NCI-H82 (cell line): ENCODE results near the gene CCDC27.

ENCODE experiments used
- DNase-seq: peaks from one replicate; lab custom pipeline; 2025; lab: John Stamatoyannopoulos, UW

Gene CCDC27

DNA sequence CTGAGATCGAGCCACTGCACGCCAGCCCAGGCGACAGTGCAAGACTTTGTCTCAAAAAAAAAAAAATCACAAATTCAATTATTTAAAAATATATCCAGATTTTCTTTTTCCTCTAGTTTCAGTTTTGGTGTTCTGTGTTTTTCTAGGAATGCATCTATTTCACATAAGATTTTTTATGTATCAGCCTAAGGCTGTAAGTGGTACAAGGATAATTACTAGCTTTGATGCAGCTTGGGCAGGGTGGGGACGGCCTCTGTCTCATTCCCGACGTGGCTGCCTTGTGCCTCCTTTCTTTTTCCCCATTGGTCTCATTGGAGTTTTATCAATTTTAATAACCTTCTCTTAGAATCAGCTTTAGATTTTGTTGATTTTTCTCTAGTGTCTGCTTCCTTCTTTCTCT, 6.9 kb downstream of the CCDC27 start:
- no peak for DNase-seq

DNA sequence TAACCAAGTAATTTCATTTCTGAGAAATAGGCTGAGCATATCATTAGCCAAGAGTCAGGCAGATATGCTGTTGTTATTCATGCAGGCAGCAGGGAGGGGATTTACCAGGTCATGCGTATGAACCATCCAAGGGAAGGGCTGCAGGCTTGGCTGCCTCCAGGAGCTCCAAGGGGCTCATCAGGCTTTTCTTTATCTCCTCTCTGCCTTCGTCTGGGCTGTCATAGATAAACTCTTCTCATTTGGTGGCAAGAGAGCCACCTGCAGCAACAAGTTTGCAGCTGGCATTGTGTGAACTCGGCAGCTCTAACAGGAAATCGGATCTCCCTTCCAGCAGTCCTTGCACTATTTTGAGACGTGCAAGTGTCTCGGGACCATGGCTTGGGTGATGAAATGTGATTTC, 7.5 kb downstream of the CCDC27 start:
- no peak for DNase-seq

DNA sequence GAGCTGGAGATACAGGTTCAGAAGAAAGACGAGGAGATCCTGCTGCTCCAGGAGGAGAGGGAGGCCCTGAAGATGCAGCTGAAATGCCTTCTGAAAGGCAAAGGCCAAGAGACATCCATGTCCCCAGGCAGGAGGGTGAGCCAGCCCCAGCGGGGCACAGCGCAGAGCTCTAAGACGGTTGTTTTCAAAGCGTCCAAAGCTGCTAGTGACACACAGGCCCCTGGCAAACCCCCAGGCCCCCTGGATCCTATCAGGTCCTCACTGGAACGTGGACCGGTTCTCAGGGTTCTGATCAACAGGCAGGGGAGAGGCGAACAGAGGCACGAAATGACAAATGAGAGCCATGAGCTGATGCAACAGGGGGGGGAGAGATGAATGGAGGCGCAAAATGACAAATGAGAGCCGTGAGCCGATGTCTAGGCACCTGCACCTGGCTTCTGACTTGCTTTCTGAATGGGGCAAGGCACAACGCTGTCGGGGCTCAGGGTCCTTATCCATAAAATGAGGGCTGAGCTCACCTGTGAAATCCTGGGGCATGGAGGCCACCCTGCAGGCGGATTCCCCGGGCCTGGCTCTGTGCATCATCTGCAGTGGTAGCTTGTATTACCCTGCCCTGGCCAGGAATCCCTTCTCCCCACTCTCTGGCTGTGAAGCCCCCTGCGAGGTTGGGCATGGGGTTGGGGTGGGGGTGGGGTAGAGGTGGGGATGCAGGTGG, 9.2 kb downstream of the CCDC27 start:
- DNase-seq, result no peak

DNA sequence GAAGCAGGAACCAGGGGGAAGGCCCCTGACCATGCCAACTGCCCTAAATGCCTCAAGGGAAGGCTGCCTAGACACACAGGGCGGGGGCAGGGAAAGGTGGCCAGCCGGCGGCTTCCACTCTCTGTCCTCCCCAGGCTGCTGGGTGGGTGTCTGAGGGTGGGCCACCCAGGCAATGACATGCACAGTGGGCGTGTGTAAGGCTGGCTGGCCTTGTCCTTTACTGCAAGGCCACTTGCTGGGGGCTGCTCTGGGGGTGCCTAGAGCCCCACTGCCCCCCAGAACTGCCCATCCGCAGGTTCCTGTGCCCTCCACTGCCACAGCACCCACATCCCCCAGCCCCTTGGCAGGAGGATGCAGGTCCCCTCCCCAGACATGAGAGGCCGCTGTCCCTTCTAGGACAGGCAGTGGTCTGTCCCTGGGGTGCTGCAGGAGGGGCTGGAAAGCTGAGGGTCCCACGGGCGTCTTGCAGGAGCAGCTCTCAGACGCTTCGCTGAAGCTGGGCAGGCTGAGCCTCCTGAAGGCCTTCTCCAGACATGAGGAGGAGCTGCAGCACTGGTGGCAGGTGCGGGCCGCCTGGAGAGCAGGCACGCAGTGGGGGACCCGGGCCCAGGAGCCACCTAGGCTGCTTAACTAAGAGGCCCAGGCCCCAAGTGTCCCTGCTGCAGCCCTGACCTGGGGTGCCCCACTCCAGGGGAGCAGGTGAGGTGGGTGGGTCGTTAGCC, 10.1 kb downstream of the CCDC27 start:
- no peak for DNase-seq

DNA sequence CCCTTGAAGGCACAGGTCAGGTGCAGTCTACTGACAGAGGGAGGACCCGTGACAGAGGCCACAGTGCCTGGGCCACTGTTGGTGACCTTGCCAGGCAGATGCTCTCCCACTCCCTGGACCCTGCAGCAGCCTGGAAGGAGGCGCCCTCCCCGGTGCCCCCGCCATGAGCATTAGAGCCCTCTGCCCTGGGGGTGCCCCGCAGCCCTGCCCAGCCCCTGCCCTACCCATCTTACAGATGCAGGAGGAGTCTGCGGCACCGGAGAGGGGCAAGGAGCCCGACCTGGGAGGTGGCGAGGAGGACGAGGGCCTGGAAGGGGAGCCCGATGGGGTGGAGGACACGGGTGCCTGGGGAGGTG, 10.6 kb downstream of the CCDC27 start:
- DNase-seq, result no peak

DNA sequence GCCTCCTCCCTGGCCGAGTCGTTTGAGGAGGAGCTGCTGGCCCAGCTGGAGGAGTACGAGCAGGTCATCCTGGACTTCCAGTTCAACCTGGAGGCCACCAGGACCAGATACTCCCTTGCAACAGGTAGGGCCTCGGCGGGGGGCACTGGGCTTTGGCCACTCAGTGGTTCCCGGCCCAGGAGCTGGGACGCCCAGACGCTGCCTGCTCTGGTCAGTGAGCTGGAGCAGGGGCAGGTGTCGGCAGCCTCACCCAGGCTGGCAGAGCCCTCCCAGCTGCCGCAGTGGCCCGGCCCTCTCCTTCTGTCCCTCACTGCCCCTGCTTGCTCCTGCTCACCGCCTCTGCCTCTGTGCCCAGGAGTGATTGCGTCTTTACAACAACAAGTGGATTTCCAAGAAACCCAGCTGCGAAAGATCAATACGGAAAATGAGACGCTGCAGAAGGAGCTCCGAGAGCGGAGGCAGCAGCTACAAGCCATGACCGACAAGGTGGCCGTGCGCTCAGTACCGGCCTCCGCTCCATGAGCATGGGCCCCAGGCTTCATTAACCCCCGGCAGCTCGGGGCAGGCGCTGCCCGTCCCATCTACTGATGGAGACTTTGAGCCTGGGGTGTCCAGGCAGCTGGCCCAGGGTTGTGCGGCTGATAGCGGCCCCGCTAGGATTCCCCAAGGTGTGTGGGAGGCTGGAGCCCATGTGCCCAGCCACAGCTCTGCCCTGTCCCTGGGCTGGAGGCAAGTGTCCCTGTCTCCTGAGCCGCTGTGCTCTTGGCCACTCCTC, 11.3 kb downstream of the CCDC27 start:
- no peak for DNase-seq

DNA sequence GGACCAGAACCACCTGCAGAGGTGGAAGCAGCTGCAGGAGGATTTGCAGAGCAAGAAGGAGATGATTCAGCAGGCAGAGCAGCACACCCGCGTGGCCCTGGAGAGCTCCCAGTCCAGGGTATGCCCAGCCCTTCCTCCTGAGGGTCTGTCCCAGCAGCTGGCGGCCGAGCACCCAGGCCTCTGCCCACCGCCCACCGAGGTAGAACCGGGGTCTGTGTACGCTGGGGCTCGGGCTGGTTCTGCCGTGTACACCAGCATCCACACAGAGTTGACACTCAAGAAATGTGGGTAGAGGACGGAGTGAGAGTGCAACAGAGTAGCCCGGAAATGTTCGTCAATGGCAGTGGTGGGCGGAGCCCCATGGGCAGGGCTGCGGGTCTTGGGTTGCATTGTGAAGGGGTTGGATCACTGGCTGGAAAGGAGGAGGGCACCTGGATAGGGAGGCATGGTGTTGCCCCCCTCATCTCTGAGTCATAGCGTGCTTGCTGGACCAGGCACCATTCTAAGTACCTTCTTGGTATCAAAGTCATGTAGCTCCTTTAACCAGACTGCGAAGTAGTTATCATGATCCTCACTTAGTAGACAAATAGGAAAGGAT, 15.2 kb downstream of the CCDC27 start:
- DNase-seq, result no peak

DNA sequence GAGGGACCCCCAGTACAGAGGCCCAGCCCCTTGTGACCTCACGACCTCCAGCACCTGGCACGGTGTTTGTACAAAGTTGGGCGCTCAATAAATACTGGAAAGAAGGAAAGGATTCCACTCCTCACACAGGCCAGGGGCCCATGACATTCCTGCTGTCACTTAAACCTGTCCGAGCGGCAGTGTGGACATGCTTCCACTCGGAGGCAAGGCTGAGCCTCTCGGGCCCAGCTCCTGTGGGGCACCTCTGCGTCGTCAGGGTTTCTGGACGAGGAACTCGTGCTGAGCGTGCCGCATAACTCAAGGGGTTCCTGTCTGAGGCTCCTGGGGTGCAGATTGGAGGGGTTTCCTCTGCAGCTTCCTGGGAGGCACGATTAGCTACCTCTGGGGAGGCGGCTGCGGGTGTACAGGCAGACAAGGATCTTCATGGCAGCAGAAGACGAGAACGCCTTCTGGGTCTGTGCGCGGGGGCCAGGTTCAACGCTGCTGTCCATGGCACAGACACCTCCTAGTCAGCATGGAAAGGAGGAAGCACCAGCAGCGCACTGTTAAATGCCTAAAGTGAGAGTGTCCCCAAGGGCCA, 16.7 kb downstream of the CCDC27 start:
- no peak for DNase-seq

DNA sequence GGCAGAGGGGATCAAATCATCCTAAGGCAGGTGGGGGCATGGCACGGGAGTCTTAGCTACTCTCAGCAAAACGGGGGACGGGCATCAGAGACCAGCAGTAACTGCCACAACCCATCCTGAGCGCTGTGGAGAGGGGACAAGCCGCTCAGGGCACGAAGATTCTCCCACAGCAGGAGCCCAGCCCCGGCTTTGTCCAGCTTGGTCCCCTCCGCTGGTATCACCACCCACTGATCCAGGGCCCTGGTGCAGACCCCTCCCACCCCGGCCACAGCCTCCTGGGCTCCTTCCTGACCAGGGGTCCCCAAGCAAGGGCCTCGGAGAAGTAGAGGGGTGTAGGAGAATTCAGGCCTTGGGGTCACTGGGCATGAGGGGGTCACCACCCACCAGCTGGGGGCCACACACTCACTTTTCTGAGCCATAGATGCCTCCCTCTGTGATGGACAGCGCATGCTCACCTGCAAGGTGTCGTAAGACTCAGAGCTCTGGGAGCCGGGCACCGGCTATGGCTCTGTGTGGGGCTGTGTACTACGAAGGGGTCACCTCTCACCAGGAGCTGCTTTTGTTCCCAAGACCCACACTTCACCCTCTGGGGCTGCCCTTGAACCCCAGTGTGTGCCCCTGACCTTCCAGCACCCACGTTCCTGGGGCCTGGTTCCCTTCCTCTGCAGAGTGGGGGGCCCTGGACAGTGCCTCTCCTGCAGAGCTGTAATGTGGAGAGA, 18.0 kb downstream of the CCDC27 start:
- no peak for DNase-seq

DNA sequence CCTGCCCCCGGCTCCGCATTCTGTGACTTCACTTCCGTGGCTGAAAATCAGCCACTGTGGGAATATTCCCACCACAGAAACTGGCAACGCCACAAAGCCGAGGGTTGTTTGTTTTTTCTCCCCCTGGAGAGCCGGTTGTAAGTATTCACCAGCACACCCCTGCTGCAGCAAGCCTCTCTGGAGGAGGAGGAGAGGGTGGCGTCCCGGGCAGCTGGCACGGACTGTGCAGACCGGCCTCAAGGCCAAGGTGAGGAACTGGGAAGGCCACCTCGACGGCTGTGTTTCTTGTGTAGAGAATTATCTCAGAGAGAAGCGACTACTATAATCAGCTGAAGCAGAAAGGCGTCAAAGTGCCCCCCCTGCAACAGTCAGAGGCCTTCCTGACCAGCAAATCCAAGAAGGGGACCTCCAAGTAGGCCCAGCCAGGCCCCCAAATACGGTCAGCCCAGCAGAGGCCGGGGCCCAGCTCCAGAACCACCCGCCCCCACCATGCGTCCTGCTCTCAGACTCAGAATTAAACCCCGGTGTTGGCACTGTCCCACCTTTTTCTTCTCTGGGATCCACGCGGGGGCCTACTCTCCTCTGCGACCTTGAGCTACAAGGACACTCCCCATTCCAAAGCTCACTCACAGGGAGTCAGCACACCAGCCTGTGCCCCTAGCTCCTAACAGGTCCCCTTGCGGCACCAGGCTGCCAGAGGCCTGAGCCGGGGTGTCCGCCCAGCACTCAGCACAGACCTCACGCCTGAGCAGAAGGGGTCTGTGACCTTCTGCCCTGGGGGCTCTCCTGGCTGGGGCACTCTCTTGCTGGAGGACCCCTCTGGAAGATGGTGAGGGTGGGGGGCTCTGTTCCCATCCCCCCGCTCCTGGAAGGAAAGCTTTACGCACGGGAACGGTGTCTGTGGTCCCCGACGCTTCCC, 19.1 kb downstream of the CCDC27 start:
- DNase-seq, result no peak

DNA sequence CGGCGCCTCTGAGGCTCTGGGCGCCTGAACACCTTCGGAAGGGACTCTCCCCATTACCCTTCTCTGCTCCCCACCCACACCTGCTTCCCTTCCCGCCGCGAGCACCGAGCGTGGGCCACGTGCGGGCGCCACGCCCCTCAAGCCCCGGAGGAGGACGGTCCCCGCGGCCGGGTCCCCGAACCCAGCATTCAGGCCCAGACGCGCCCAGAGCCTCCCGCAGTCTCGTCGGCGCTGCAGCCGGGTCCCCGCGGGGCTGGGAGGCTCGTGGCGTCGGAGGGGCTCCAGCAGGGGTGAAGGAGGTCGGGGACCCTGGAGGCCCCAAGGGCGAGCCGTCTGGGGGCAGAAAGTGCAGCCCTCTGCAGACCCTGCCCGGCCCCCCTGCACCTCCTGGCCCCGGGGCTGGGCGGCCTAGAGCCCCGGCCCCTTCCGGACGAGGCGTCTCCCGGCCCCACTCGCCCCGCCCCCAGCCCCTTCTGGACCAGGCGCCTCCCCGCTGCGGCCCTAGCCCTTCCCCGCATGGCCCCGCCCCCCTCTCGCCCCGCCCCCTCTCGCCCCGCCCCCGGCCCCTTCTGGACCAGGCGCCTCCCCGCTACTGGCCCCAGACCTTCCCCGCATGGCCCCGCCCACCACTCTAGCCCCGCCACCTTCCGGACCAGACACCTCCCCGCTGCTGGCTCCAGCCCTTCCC, 19.9 kb downstream of the CCDC27 start:
- peak; percentile 96 for DNase-seq

DNA sequence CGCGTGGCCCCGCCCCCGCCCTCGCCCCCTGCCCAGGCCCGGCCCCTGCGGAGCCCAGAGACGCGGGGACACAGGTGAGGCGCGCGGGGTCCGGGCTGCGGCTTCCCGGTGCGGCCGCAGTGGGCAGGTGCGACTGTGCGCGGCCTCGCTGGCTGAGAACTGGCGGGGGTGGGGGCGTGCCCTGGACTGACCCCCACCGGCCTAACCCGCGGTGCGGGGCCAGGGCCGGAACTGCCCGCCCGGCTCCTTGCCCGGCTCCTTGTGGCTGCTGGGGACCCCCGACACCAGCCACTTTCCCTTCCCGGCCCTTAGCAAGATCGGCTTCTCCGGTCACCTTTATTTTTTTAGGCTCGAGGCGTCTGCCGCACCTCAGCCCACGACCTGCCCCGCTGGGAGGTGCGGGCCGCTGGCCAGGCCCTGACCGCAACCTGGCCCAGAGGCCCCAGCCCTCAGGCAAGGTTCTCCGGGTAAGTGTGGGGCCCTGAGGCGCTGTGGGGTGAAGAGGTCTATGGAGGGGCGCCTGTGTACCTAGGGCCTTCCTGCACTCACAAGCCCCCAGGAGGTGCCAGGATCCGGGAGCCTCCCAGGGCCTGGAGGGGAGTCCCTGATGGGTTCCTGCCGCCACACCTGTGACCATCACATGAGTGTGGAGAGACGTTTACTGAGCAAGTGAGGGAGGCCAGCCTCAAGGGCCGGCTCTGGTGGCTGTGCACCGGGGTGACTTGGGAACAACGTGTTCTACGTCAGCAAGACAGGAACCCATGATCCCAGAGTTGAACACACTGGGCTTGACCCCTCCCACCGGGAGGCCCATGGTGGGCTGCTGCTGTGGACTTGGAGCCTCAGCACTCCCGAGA, 20.7 kb downstream of the CCDC27 start, which contains the start of gene SMIM1:
TSS of gene SMIM1 (plus strand) at position 35 of the 857 bp plus-strand sequence. CDS start 2,625 bp downstream, outside the sequence.
- peak; percentile 32 for DNase-seq

DNA sequence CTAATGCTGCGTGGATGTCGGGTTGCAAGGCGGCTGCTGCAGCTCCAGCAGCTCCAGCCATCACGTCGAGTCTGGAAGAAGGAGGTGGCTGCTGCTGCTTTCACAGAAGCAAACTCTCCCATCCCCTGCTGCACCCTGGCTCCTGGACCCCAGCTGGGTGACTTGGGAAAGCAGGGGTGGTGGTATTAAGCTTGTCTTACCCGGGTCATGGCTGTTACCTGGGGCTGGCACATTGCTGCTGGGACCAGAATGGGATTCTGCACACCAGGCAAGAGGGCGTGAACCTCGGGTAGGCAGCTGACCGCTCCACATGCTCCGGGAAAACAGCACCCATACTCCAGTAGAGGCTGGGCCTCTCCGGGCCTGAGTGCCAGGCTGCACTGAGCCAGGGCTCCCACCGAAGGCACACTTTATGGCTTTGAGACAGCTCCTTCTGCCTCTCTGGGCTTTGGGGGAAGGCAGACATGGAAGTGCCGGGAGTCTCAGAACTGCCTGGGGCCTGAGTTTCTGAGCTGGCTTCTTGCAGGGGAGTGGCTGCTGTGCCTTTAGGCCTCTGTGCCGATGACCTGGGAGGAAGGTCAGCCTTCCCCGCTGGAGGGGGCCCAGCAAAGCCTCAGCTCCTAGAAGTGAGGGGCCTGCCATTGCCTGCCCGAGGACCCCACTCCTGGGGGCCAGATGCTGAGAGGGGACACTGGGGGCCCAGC, 21.5 kb downstream of the CCDC27 start:
- no peak for DNase-seq

DNA sequence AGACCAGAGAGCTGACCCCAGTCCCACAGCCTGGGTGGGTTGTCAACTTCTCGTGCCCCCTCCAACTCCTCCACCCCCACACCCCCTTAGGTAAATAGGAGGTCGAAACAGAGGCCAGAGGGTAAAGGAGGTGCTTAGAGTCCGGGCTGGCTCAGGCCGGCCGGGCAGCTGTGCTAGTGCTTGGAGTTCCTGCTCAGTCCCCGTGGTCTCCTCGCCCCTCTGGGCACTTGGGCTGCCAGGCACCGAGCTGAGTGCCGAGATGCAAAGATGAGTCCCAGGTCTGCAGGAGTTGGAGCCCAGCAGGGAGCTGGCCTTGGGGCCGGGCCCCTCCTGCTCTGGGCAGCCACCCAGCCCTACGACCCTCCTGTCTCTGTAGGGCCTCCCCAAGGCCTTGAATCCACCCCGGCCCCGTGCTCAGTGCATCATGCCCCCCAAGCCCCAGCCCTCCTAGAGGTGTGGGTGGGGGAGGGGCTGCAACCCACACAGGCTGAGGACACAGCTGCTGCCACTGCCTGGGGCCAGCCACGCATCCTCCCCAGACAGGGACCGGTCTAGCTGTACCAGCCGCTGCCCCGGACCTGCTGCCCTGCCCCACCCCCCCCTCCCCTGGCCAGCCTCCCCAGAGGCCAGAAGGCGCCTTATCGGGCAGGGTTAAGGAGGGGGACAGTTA, 22.2 kb downstream of the CCDC27 start:
- no peak for DNase-seq

DNA sequence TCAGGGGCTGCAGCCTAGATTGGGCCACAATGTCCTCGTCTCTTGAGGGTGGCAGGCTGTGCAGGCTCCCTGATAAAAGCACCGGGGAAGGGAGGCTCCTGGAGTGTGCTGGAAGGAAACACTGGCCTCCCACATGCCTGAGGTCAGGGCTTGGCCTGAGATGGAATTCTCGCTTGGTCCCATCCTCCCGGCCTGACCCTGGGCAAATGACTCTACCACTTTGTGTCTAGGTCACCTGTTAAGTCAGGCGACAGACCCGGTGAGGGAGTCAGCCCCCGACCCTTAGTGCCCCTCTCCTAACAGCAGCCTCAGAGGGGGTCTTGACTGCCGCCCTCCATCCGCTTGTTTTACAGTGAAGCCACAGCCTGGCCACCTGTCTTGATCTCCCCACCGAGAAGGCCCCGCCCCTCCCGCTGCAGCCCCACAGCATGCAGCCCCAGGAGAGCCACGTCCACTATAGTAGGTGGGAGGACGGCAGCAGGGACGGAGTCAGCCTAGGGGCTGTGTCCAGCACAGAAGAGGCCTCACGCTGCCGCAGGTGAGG, 22.8 kb downstream of the CCDC27 start:
- DNase-seq, result no peak

DNA sequence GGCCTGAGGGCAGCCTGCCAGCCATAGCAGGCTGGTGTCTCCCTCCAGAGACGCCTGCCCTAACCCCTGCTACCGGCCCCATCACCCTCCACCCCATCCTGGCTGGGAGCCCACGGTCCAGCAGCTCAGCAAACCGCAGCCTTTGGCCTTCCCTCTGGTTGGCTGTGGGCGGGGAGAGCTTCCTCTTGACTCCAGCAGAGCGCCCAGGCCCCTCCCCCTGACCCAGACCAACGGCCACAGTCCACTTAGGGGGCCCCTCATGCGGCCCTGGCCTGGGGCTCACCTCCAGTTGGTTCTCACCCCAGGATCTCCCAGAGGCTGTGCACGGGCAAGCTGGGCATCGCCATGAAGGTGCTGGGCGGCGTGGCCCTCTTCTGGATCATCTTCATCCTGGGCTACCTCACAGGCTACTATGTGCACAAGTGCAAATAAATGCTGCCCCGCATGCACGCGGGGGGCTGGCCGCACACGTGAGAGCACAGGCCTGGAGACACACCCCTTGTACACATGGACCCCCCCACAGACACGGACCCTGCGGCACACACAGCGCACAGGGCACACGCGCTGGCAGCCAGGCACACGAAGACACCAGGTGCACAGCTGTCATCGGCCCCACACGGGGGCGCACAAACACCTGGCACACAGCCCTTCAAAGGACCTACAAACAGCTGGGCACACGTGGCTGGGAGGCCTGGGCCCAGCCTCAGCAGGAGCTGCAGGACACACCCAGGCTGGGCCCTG, 23.4 kb downstream of the CCDC27 start:
- DNase-seq, result peak; percentile 74
